A549 (cell line): ENCODE results near the gene TESMIN. TPM values are rescaled to one million over a fixed set of nuclear protein-coding genes. Genes with fewer than 3 reads are reported as not detected.

ENCODE experiments used
- ATAC-seq, 2 experiments: fragments of 200-7000 bp in 1 of 2; fragments of >200 bp in 1 of 2; cut with Nextera tagmentation in 1 of 2; cut with Tn5 transposase in 1 of 2; 3 replicates each; pipeline versions ENCODE4 v1.8.0 to v1.9.1; 2018 to 2020; ENCODE audit warnings: mild to moderate bottlenecking in 1 of 2, moderate library complexity in 1 of 2
- CTCF ChIA-PET: fragments of 300-600 bp; sonication (Branson Sonifier 250); formaldehyde crosslinking; extraction: SDS; loops from one replicate; lab custom pipeline; 2021; ENCODE audit warnings: antibody characterized with exemption, inconsistent platforms; lab: Yijun Ruan, JAX
- POLR2A ChIA-PET: fragments of 350-600 bp; formaldehyde crosslinking; extraction: SDS; loops from one replicate; lab custom pipeline; 2021; ENCODE audit warnings: antibody characterized with exemption, inconsistent platforms; lab: Yijun Ruan, JAX
- DNase-seq, 2 experiments: peaks; one replicate each; pipeline versions ENCODE4 v3.0.0 to v3.0.0-alpha.2; 2011 to 2016; ENCODE audit warnings: low read depth in 1 of 2, low spot score in 1 of 2
- FAIRE-seq: peaks from 2 replicates; lab custom pipeline; 2011; peaks lifted over from hg19 to GRCh38; lab: Jason Lieb, UNC
- H3K27ac ChIP-seq, 2 experiments: fragments of >200 bp; sonication (Bioruptor Twin); formaldehyde crosslinking; 3 replicates each; pipeline ENCODE4 v1.5.1; 2016 to 2017
- H3K4me1 ChIP-seq: fragments of >200 bp; sonication (Bioruptor Twin); formaldehyde crosslinking; 3 replicates; pipeline ENCODE4 v1.6.1; 2016
- H3K4me2 ChIP-seq: fragments of >200 bp; sonication (Bioruptor Twin); formaldehyde crosslinking; 3 replicates; pipeline ENCODE4 v1.6.1; 2016
- H3K4me3 ChIP-seq: fragments of >200 bp; sonication (Bioruptor Twin); formaldehyde crosslinking; 3 replicates; pipeline ENCODE4 v1.5.1; 2016
- H3K9me3 ChIP-seq: fragments of >200 bp; sonication (Bioruptor Twin); formaldehyde crosslinking; 3 replicates; pipeline ENCODE4 v1.6.1; 2016
- CHD2 ChIP-seq: fragments of 150-350 bp; IDR thresholded peaks from 2 replicates; pipeline ENCODE4 v1.6.1; 2014; ENCODE audit warnings: low read length; ENCODE audit not compliant: partially characterized antibody
- EHF ChIP-seq: fragments of 250-450 bp; sonication (Bioruptor Pico); IDR thresholded peaks from 2 replicates; pipeline ENCODE4 v1.5.0; 2020; ENCODE audit warnings: mild to moderate bottlenecking
- EP300 ChIP-seq, 2 experiments: fragments of >200 bp; sonication (Bioruptor Twin); formaldehyde crosslinking; IDR thresholded peaks; 2 replicates in 1 of 2; 3 replicates in 1 of 2; pipeline ENCODE4 v1.6.1; 2016 to 2017
- FOSL2 ChIP-seq, 2 experiments: fragments of 450-650 bp in 1 of 2; fragments of >200 bp in 1 of 2; sonication (Bioruptor Twin) in 1 of 2; formaldehyde crosslinking; IDR thresholded peaks; 2 replicates each; pipeline versions ENCODE4 v1.5.0 to v1.6.1; 2016 to 2020; ENCODE audit warnings: mild to moderate bottlenecking in 1 of 2, moderate library complexity in 1 of 2
- FOXS1 ChIP-seq: fragments of 250-450 bp; sonication (Bioruptor Pico); IDR thresholded peaks from 2 replicates; pipeline ENCODE4 v1.5.0; 2020; ENCODE audit warnings: mild to moderate bottlenecking, moderate library complexity
- GATA3 ChIP-seq: IDR thresholded peaks from 2 replicates; pipeline ENCODE4 v1.6.1; 2012; ENCODE audit warnings: borderline replicate concordance
- HOXB13 ChIP-seq: fragments of 250-450 bp; sonication (Bioruptor Pico); IDR thresholded peaks from 2 replicates; pipeline ENCODE4 v1.5.0; 2020; ENCODE audit warnings: low read depth, mild to moderate bottlenecking, moderate library complexity
- JUN ChIP-seq, 2 experiments: fragments of >200 bp; sonication (Bioruptor Twin); formaldehyde crosslinking; IDR thresholded peaks; 2 replicates in 1 of 2; 3 replicates in 1 of 2; pipeline ENCODE4 v1.6.1; 2016 to 2017
- KDM1A ChIP-seq: fragments of 200-600 bp; sonication (generic); IDR thresholded peaks from 2 replicates; pipeline ENCODE4 v1.6.1; 2016; ENCODE audit warnings: low read depth, mild to moderate bottlenecking
- MYC ChIP-seq: IDR thresholded peaks from 2 replicates; pipeline ENCODE4 v1.6.1; 2012; ENCODE audit warnings: mild to moderate bottlenecking, inconsistent platforms, low read length, improper control_type of control experiment, borderline replicate concordance
- NFE2L2 ChIP-seq: fragments of 150-350 bp; conservative IDR thresholded peaks from 2 replicates; pipeline ENCODE4 v1.6.1; 2014; ENCODE audit warnings: low read length
- NR3C1 ChIP-seq: fragments of >200 bp; sonication (Bioruptor Twin); formaldehyde crosslinking; IDR thresholded peaks from 3 replicates; pipeline ENCODE4 v1.6.1; 2017
- RFX5 ChIP-seq: fragments of 450-650 bp; IDR thresholded peaks from 2 replicates; pipeline ENCODE4 v1.7.1; 2014; ENCODE audit warnings: antibody characterized with exemption, mild to moderate bottlenecking, moderate library complexity
- RNF2 ChIP-seq: fragments of 200-600 bp; sonication (generic); IDR thresholded peaks from 2 replicates; pipeline ENCODE4 v1.6.1; 2016; ENCODE audit warnings: low read depth, mild to moderate bottlenecking, antibody characterized with exemption, moderate library complexity, borderline replicate concordance
- SREBF2 ChIP-seq: fragments of 450-650 bp; IDR thresholded peaks from 2 replicates; pipeline ENCODE4 v1.6.1; 2014; ENCODE audit warnings: mild to moderate bottlenecking, moderate library complexity
- TP53 ChIP-seq: fragments of 250-450 bp; sonication (Bioruptor Pico); IDR thresholded peaks from 2 replicates; pipeline ENCODE4 v1.5.0; 2021; ENCODE audit warnings: mild to moderate bottlenecking, moderate library complexity
- ZFP36 ChIP-seq: fragments of 450-650 bp; IDR thresholded peaks from 2 replicates; pipeline ENCODE4 v1.6.1; 2014; ENCODE audit warnings: borderline replicate concordance; ENCODE audit not compliant: partially characterized antibody
- WGBS: methylation state at CpG from one replicate; pipeline ENCODE4 v1.1.6; 2017; ENCODE audit errors: missing lambda C conversion rate; 5-methylcytosine and 5-hydroxymethylcytosine counted together
- polyA plus RNA-seq, 4 experiments: library from polyadenylated mRNA; depleted of rRNA in 3 of 4; stranded (reverse); fragments of >200 nt; fragmentation: RNase III in 1 of 4; extraction: RNeasy Plus Mini Kit Qiagen cat#74134 plus additional on column Dnase treatment in 1 of 4; gene quantifications; 2 replicates in 3 of 4; 3 replicates in 1 of 4; pipeline ENCODE4 v1.2.3, GENCODE V29; 2011 to 2017
- TF ChIP-seq, protein P1 (sequence below): fragments of >200 bp; sonication (Bioruptor Twin); formaldehyde crosslinking; IDR thresholded peaks from 2 replicates; pipeline ENCODE4 v1.6.1; 2016
- TF ChIP-seq, protein P2 (sequence below): fragments of 250-450 bp; sonication (Bioruptor Pico); IDR thresholded peaks from 2 replicates; pipeline ENCODE4 v1.5.0; 2020; ENCODE audit warnings: low read depth, mild to moderate bottlenecking, moderate library complexity
- TF ChIP-seq, protein P3 (sequence below): fragments of 150-350 bp; IDR thresholded peaks from 2 replicates; pipeline ENCODE4 v1.6.1; 2014; ENCODE audit warnings: low read depth, mild to moderate bottlenecking, low read length
- TF ChIP-seq, protein P4 (sequence below): fragments of 450-650 bp; IDR thresholded peaks from 2 replicates; pipeline ENCODE4 v1.6.1; 2014; ENCODE audit warnings: antibody characterized with exemption
- TF ChIP-seq, protein P5 (sequence below): fragments of 200-600 bp; sonication (generic); IDR thresholded peaks from 2 replicates; pipeline ENCODE4 v1.6.1; 2016; ENCODE audit warnings: antibody characterized with exemption, mild to moderate bottlenecking, moderate library complexity
- TF ChIP-seq, protein P6 (sequence below): fragments of >200 bp; sonication (Bioruptor Twin); formaldehyde crosslinking; IDR thresholded peaks from 3 replicates; pipeline ENCODE4 v1.5.1; 2016

TESMIN gene
- polyA plus RNA-seq, 2 of the 4 experiments (the other 2 are of a cell fraction) = 4.5 to 5.2 TPM

DNA sequence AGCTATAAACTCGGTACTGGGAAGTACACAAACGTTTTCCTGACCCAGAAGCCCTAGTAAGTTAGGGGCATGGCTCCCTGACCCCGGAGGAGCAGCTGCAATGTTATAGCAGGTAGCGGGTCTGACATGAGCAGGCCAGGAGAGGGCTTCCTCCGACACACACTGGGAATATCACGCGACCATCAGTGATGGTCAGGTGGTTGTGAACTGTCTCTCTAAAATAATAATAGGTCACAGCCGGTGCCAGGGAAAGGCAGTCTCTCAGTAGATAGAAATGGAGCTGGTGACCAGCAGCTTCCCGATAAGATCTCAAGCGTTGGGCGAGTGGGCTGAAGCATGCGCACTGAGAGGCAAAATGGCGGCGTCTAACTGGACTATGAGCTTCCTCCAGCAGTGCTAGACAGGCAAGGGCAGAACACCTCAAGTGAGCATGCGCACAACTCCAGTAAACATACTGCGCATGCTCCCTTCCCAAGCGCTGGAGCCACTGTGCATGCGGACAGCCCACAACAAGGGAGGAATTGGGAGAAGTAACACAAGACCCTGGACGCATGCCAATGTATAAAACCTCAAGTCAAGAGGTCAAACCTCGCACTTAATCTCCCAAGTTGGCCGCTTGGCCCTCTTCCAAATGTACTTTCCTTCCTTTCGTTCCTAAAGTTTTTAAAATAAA, 22.3 kb upstream of the TESMIN start:
- TF ChIP-seq MYC (no peak), HOXB13 (no peak), FOXS1 (CRISPR knock-in tag) (no peak), ZFP36 (no peak), JUN (IDR thresholded peaks at IDR 0.05) (no peak), SREBF2 (no peak)
- TF ChIP-seq, protein P1, sequence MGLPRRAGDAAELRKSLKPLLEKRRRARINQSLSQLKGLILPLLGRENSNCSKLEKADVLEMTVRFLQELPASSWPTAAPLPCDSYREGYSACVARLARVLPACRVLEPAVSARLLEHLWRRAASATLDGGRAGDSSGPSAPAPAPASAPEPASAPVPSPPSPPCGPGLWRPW = no peak
- TF ChIP-seq, protein P2, sequence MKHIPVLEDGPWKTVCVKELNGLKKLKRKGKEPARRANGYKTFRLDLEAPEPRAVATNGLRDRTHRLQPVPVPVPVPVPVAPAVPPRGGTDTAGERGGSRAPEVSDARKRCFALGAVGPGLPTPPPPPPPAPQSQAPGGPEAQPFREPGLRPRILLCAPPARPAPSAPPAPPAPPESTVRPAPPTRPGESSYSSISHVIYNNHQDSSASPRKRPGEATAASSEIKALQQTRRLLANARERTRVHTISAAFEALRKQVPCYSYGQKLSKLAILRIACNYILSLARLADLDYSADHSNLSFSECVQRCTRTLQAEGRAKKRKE = no peak
- POLR2A ChIA-PET = no interaction called here
- Histone ChIP-seq H3K9me3 (no peaks in the 10 kb centered on the region), H3K4me3 (no peak overlapping the region), H3K4me2 (no peak overlapping the region), H3K27ac (no peak overlapping the region), H3K4me1 (no peaks in the 10 kb centered on the region)
- ATAC-seq (no peak), FAIRE-seq (no peak), DNase-seq (no peak)
- 91% methylated on average over 22 of the region's 22 CpGs for WGBS
- CTCF ChIA-PET = interaction anchor here (1.2 kb wide), 1 partner anchor 24 kb away, joined by 5 read pairs; no protein-coding TSS in a partner anchor

DNA sequence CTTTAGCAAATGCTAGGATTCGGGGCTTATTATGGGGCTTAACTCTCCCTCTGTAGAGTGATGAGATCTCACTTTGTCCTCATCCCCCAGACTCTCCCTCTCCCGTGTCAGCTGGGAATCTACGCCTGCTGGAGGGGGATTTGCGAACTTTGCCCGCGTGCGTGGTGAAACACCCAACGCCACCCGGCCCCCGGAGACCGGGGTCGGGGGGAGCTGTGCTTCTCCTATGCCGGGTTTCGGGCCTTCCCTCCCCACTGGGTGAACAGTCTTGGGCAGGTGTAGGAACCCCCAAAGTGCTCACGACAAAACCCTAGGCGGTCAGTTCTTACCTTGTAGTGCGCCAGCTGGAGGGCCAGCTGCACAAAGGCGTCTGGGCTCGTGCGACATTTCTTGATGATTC, 21.6 kb upstream of the TESMIN start:
- no peak for DNase-seq
- no peak for ATAC-seq
- H3K4me1 ChIP-seq = no peaks in the 10 kb centered on the region
- 95% methylated on average over 20 of the region's 20 CpGs for WGBS
- no peak for FAIRE-seq
- ChIA-PET CTCF (interaction anchor here (1.2 kb wide), 1 partner anchor 25 kb away, joined by 5 read pairs; no protein-coding TSS in a partner anchor), POLR2A (no interaction called here)
- no peak overlapping the region for H3K4me3 ChIP-seq
- no peak overlapping the region for H3K27ac ChIP-seq
- no peak overlapping the region for H3K4me2 ChIP-seq
- TF ChIP-seq, protein P3, sequence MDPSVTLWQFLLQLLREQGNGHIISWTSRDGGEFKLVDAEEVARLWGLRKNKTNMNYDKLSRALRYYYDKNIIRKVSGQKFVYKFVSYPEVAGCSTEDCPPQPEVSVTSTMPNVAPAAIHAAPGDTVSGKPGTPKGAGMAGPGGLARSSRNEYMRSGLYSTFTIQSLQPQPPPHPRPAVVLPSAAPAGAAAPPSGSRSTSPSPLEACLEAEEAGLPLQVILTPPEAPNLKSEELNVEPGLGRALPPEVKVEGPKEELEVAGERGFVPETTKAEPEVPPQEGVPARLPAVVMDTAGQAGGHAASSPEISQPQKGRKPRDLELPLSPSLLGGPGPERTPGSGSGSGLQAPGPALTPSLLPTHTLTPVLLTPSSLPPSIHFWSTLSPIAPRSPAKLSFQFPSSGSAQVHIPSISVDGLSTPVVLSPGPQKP = no peak
- TF ChIP-seq, protein P4, sequence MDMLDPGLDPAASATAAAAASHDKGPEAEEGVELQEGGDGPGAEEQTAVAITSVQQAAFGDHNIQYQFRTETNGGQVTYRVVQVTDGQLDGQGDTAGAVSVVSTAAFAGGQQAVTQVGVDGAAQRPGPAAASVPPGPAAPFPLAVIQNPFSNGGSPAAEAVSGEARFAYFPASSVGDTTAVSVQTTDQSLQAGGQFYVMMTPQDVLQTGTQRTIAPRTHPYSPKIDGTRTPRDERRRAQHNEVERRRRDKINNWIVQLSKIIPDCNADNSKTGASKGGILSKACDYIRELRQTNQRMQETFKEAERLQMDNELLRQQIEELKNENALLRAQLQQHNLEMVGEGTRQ = no peak
- TF ChIP-seq, protein P5, sequence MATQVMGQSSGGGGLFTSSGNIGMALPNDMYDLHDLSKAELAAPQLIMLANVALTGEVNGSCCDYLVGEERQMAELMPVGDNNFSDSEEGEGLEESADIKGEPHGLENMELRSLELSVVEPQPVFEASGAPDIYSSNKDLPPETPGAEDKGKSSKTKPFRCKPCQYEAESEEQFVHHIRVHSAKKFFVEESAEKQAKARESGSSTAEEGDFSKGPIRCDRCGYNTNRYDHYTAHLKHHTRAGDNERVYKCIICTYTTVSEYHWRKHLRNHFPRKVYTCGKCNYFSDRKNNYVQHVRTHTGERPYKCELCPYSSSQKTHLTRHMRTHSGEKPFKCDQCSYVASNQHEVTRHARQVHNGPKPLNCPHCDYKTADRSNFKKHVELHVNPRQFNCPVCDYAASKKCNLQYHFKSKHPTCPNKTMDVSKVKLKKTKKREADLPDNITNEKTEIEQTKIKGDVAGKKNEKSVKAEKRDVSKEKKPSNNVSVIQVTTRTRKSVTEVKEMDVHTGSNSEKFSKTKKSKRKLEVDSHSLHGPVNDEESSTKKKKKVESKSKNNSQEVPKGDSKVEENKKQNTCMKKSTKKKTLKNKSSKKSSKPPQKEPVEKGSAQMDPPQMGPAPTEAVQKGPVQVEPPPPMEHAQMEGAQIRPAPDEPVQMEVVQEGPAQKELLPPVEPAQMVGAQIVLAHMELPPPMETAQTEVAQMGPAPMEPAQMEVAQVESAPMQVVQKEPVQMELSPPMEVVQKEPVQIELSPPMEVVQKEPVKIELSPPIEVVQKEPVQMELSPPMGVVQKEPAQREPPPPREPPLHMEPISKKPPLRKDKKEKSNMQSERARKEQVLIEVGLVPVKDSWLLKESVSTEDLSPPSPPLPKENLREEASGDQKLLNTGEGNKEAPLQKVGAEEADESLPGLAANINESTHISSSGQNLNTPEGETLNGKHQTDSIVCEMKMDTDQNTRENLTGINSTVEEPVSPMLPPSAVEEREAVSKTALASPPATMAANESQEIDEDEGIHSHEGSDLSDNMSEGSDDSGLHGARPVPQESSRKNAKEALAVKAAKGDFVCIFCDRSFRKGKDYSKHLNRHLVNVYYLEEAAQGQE = no peak
- TF ChIP-seq GATA3 = no peak
- TF ChIP-seq EP300 (IDR thresholded peaks at IDR 0.05) = no peak
- TF ChIP-seq FOSL2 (IDR thresholded peaks at IDR 0.05) = no peak
- no peak for TF ChIP-seq FOSL2 (CRISPR knock-in tag; IDR thresholded peaks at IDR 0.05)
- no peak for TF ChIP-seq RFX5
- no peak for TF ChIP-seq TP53 (CRISPR knock-in tag)
- TF ChIP-seq SREBF2 = no peak
- no peak for TF ChIP-seq RNF2
- TF ChIP-seq KDM1A = no peak
- no peak for TF ChIP-seq EHF
- TF ChIP-seq NR3C1 = no peak
- no peak for TF ChIP-seq NFE2L2
- TF ChIP-seq, protein P6, sequence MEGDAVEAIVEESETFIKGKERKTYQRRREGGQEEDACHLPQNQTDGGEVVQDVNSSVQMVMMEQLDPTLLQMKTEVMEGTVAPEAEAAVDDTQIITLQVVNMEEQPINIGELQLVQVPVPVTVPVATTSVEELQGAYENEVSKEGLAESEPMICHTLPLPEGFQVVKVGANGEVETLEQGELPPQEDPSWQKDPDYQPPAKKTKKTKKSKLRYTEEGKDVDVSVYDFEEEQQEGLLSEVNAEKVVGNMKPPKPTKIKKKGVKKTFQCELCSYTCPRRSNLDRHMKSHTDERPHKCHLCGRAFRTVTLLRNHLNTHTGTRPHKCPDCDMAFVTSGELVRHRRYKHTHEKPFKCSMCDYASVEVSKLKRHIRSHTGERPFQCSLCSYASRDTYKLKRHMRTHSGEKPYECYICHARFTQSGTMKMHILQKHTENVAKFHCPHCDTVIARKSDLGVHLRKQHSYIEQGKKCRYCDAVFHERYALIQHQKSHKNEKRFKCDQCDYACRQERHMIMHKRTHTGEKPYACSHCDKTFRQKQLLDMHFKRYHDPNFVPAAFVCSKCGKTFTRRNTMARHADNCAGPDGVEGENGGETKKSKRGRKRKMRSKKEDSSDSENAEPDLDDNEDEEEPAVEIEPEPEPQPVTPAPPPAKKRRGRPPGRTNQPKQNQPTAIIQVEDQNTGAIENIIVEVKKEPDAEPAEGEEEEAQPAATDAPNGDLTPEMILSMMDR = no peak
- no peak for TF ChIP-seq CHD2
- H3K9me3 ChIP-seq = no peaks in the 10 kb centered on the region
